Lung microvascular endothelial cell (primary cell): Measurements from ENCODE around the gene GSTM5. TPM values are rescaled to one million over a fixed set of nuclear protein-coding genes. Genes with fewer than 3 reads are reported as not detected.
"Not testable (repeated sequence)": the region's sequence is repeated elsewhere in the genome, so short reads cannot be mapped to it uniquely, and the experiment has no call there.

Experiments
- DNase-seq, 2 donors: peaks; one replicate each; pipeline versions ENCODE4 v3.0.0 to v3.0.0-alpha.2; 2010; ENCODE audit warnings: low read depth in 2 of 2
- total RNA-seq: library from RNA; depleted of rRNA; stranded (reverse); fragments of >200 nt; gene quantifications from 2 replicates; pipeline ENCODE4 v1.2.1, GENCODE V29; 2014

Gene GSTM5
- total RNA-seq = under 0.01 TPM in 1 of 2 replicates, not detected in the other

GRCh38 chr1:109711593-109712320 lies at the start of gene GSTM5:
Gene GSTM5 (plus strand): TSS chr1:109712251. CDS start chr1:109712313, 62 bp downstream.
- not testable (repeated sequence) for DNase-seq

- DNase-seq = no peak
These were observed 47.4 kb upstream of the GSTM5 start for GRCh38 chr1:109664671-109665070.

GRCh38 chr1:109667452-109668122 lies 44.5 kb upstream of the GSTM5 start, which contains the start of gene GSTM2:
Gene GSTM2 (plus strand): TSS chr1:109668057. CDS start chr1:109668116, 59 bp downstream.
- peak; percentile 75 to 85 for DNase-seq

GRCh38 chr1:109668123-109668775 lies 43.8 kb upstream of the GSTM5 start:
- no peak for DNase-seq

- no peak for DNase-seq
These were observed 42.7 kb upstream of the GSTM5 start for GRCh38 chr1:109669246-109669948.

- DNase-seq = not testable (repeated sequence)
These were observed 42.1 kb upstream of the GSTM5 start for GRCh38 chr1:109669949-109670302.

GRCh38 chr1:109671067-109671466 lies 41.0 kb upstream of the GSTM5 start:
- no peak for DNase-seq

- DNase-seq = not testable (repeated sequence)
These were observed 38.2 kb upstream of the GSTM5 start for GRCh38 chr1:109673861-109674260.

- DNase-seq = not testable (repeated sequence)
These were observed 35.2 kb upstream of the GSTM5 start for GRCh38 chr1:109676683-109677381.

- DNase-seq = no peak
These were observed 34.6 kb upstream of the GSTM5 start for GRCh38 chr1:109677459-109677858.

GRCh38 chr1:109678637-109679036 lies 33.4 kb upstream of the GSTM5 start:
- not testable (repeated sequence) for DNase-seq

- not testable (repeated sequence) for DNase-seq
These were observed 27.3 kb upstream of the GSTM5 start for GRCh38 chr1:109684777-109685176.

- DNase-seq = not testable (repeated sequence)
These were observed 26.7 kb upstream of the GSTM5 start for GRCh38 chr1:109685399-109685798.

- not testable (repeated sequence) for DNase-seq
These were observed 26.2 kb upstream of the GSTM5 start for GRCh38 chr1:109685890-109686289.

- not testable (repeated sequence) for DNase-seq
These were observed 24.9 kb upstream of the GSTM5 start for GRCh38 chr1:109687109-109687508.

GRCh38 chr1:109687641-109688499 lies 24.2 kb upstream of the GSTM5 start, which contains the start of gene GSTM1:
Gene GSTM1 (plus strand): TSS chr1:109687817. CDS start chr1:109687874, 57 bp downstream.
- DNase-seq = peak; percentile 63 to 82

- no peak for DNase-seq
These were observed 22.1 kb upstream of the GSTM5 start for GRCh38 chr1:109689844-109690405.

- DNase-seq = no peak
These were observed 20.3 kb upstream of the GSTM5 start for GRCh38 chr1:109691759-109692158.

- DNase-seq = not testable (repeated sequence)
These were observed 17.7 kb upstream of the GSTM5 start for GRCh38 chr1:109694400-109694799.

GRCh38 chr1:109695138-109695537 lies 16.9 kb upstream of the GSTM5 start:
- not testable (repeated sequence) for DNase-seq
